ENCODE data around the gene PAX7. TPM values are rescaled to one million over a fixed set of nuclear protein-coding genes. Genes with fewer than 3 reads are reported as not detected.

PAX7 gene
- total RNA-seq, 4 donors from 2014 or later: not detected

GRCh38 chr1:18747671-18748070, 117.0 kb downstream of the PAX7 start:
- peaks cover 0 to 94% (median 0%) of the 10 kb centered on the region in 4 donors for H3K27me3 ChIP-seq

GRCh38 chr1:18748435-18748834, 117.8 kb downstream of the PAX7 start:
- intact Hi-C loops (cut with DNase I): no loop called here
- 72% methylated on average over 10 of the region's 10 CpGs for WGBS
- H3K9me3 ChIP-seq: peaks cover 0 to 22% (median 9%) of the 10 kb centered on the region in 4 donors
- H3K36me3 ChIP-seq: no peaks in the 10 kb centered on the region
- TF ChIP-seq EP300 (IDR thresholded peaks at IDR 0.05) (no peak), CTCF (IDR thresholded peaks at IDR 0.05) (no peak), POLR2A (IDR thresholded peaks at IDR 0.05; ENCODE audit: low read depth) (no peak), POLR2AphosphoS5 (IDR thresholded peaks at IDR 0.05) (no peak)
- H3K27me3 ChIP-seq: peaks cover 0 to 95% (median 0%) of the 10 kb centered on the region in 4 donors
- H3K27ac ChIP-seq (replicated peaks in 1 of 4): no peak overlapping the region
- no peaks in the 10 kb centered on the region for H3K4me1 ChIP-seq
- DNase-seq (ENCODE audit: extremely low spot score): no peak
- H3K4me3 ChIP-seq: no peak overlapping the region

More at GRCh38 chr1:18747671-18748070, 117.0 kb downstream of the PAX7 start:
- H3K4me1 ChIP-seq: no peaks in the 10 kb centered on the region
- TF ChIP-seq POLR2AphosphoS5 (IDR thresholded peaks at IDR 0.05) (no peak), POLR2A (IDR thresholded peaks at IDR 0.05; ENCODE audit: low read depth) (no peak), CTCF (IDR thresholded peaks at IDR 0.05) (no peak), EP300 (IDR thresholded peaks at IDR 0.05) (no peak)
- intact Hi-C loops (cut with DNase I): no loop called here
- WGBS: 30% methylated on average over 5 of the region's 5 CpGs
- no peak overlapping the region for H3K4me3 ChIP-seq
- no peaks in the 10 kb centered on the region for H3K36me3 ChIP-seq
- DNase-seq (ENCODE audit: extremely low spot score): no peak
- peaks cover 0 to 14% (median 6%) of the 10 kb centered on the region in 4 donors for H3K9me3 ChIP-seq
- no peak overlapping the region for H3K27ac ChIP-seq (replicated peaks in 1 of 4)

- no peak for DNase-seq (ENCODE audit: extremely low spot score)
- TF ChIP-seq POLR2A (IDR thresholded peaks at IDR 0.05; ENCODE audit: low read depth) (no peak), POLR2AphosphoS5 (IDR thresholded peaks at IDR 0.05) (no peak), CTCF (IDR thresholded peaks at IDR 0.05) (no peak), EP300 (IDR thresholded peaks at IDR 0.05) (no peak)
- H3K36me3 ChIP-seq: no peaks in the 10 kb centered on the region
- no peak overlapping the region for H3K4me3 ChIP-seq
- H3K4me1 ChIP-seq: no peaks in the 10 kb centered on the region
- H3K9me3 ChIP-seq: peaks cover 0 to 32% (median 12%) of the 10 kb centered on the region in 4 donors
- no peak overlapping the region for H3K27ac ChIP-seq (replicated peaks in 1 of 4)
- intact Hi-C loops (cut with DNase I): no loop called here
- H3K27me3 ChIP-seq: peaks cover 0 to 91% (median 0%) of the 10 kb centered on the region in 4 donors
These were observed 118.9 kb downstream of the PAX7 start for GRCh38 chr1:18749569-18749968.

- no peak overlapping the region for H3K27ac ChIP-seq (replicated peaks in 1 of 4)
- WGBS: 82% methylated on average over 2 of the region's 2 CpGs
- intact Hi-C loops (cut with DNase I): no loop called here
- no peaks in the 10 kb centered on the region for H3K36me3 ChIP-seq
- no peak for DNase-seq (ENCODE audit: extremely low spot score)
- H3K4me1 ChIP-seq: no peaks in the 10 kb centered on the region
- H3K9me3 ChIP-seq: peaks cover 0 to 41% (median 16%) of the 10 kb centered on the region in 4 donors
- no peak overlapping the region for H3K4me3 ChIP-seq
- TF ChIP-seq POLR2A (IDR thresholded peaks at IDR 0.05; ENCODE audit: low read depth) (no peak), POLR2AphosphoS5 (IDR thresholded peaks at IDR 0.05) (no peak), CTCF (IDR thresholded peaks at IDR 0.05) (no peak), EP300 (IDR thresholded peaks at IDR 0.05) (no peak)
- H3K27me3 ChIP-seq: peaks cover 0 to 81% (median 0%) of the 10 kb centered on the region in 4 donors
These were observed 120.0 kb downstream of the PAX7 start for GRCh38 chr1:18750600-18750999.

GRCh38 chr1:18751425-18751824, 120.8 kb downstream of the PAX7 start:
- H3K27me3 ChIP-seq: peaks cover 0 to 73% (median 0%) of the 10 kb centered on the region in 4 donors
- H3K4me3 ChIP-seq: no peak overlapping the region
- TF ChIP-seq POLR2AphosphoS5 (IDR thresholded peaks at IDR 0.05) (no peak), POLR2A (IDR thresholded peaks at IDR 0.05; ENCODE audit: low read depth) (no peak), EP300 (IDR thresholded peaks at IDR 0.05) (no peak), CTCF (IDR thresholded peaks at IDR 0.05) (no peak)
- DNase-seq (ENCODE audit: extremely low spot score): no peak
- H3K27ac ChIP-seq (replicated peaks in 1 of 4): no peak overlapping the region
- 26% methylated on average over 4 of the region's 4 CpGs for WGBS
- intact Hi-C loops (cut with DNase I): no loop called here
- peaks cover 0 to 43% (median 17%) of the 10 kb centered on the region in 4 donors for H3K9me3 ChIP-seq
- H3K36me3 ChIP-seq: no peaks in the 10 kb centered on the region
- no peaks in the 10 kb centered on the region for H3K4me1 ChIP-seq
